GM18508 (cell line): Measurements from ENCODE around the gene BCO1.
"Not testable (repeated sequence)": the region's sequence is repeated elsewhere in the genome, so short reads cannot be mapped to it uniquely, and the experiment has no call there.

Experiments
- ATAC-seq: cut with Tn5 transposase; IDR thresholded peaks from one replicate; pipeline ENCODE4 v1.9.1; 2021; ENCODE audit warnings: moderate number of reproducible peaks; ENCODE audit not compliant: insufficient read depth, unreplicated experiment

BCO1 gene, protein sequence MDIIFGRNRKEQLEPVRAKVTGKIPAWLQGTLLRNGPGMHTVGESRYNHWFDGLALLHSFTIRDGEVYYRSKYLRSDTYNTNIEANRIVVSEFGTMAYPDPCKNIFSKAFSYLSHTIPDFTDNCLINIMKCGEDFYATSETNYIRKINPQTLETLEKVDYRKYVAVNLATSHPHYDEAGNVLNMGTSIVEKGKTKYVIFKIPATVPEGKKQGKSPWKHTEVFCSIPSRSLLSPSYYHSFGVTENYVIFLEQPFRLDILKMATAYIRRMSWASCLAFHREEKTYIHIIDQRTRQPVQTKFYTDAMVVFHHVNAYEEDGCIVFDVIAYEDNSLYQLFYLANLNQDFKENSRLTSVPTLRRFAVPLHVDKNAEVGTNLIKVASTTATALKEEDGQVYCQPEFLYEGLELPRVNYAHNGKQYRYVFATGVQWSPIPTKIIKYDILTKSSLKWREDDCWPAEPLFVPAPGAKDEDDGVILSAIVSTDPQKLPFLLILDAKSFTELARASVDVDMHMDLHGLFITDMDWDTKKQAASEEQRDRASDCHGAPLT

DNA sequence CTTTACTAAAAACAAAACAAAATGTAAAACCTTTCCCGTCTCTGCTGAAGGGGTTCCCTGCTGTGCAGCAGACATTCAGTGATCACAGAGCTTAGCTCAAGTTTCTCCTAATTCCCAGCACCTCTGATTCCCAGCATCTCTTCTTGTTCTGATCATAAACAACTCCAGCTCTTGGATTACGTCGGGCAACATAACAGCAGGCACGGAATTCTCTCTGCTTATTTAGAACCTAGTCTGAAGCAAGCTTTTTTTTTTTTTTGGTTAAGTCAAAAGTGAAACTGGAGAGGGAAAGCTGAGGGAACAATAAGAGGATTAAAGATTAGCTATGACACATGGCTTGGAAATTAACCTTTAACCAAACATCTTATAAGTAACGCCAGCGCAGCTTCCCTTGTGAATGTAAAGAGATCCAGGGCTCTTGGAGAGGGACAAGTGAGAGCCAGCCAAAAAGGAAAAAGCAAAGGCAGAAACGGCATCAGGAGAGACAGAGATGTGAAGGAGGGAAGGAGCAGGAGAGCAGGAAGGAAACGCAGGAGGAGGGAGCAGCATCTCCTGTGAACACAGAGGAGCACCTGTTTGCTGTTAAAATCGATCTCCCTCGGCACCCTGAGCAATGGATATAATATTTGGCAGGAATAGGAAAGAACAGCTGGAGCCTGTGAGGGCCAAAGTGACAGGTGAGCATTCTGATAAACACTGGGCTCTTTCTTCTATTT is at the start of gene BCO1:
Gene BCO1 (plus strand): TSS at position 394 of the 716 bp plus-strand sequence. CDS start 220 bp downstream, at position 614.
- no peak for ATAC-seq

DNA sequence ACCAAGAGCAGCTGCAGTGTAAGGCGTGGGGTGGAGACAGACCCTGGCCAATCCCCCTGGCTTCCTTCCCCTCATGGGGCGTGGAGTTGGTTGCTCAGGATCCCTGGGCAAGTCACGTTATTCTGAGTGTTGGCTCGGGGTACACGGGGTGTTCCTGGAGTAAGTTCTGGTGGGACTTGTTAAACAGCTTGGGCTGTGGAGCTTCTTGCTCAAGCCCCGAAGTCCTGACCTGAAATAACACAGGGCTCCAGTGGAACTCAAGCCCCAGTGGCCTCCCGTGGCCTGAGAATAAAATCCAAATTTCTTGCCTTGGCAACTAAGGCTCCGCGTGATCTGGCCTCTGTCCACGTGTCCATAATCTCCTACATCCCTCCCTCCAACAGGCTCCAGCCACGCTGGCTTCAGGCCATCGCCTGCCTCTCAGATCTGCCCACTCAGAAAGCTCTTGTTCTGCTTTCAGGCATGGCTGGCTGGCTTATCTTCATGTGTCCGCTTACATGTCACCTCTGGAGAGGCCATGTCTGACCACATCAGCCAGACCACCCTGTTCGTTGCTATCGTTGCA is 49.3 kb upstream of the BCO1 start:
- no peak for ATAC-seq

DNA sequence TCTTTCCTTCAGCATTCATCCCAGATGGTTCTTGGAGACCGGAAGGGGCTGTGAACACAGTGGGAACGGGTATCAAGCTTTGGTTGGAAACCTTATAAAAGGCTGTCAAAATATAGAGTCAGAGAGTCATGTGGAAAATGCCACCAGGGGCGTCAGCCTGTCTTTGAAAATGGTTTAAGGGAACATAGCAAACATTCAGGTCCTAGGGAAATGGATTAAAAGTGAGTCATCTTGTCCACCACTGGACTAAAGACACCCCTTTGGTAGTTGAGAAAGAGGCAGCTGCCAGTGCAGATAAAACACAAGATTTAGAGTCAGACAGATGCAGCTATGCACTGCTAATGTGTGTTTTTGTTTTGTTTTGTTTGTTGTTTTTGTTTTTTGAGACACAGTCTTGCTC is 47.8 kb upstream of the BCO1 start:
- no peak for ATAC-seq

DNA sequence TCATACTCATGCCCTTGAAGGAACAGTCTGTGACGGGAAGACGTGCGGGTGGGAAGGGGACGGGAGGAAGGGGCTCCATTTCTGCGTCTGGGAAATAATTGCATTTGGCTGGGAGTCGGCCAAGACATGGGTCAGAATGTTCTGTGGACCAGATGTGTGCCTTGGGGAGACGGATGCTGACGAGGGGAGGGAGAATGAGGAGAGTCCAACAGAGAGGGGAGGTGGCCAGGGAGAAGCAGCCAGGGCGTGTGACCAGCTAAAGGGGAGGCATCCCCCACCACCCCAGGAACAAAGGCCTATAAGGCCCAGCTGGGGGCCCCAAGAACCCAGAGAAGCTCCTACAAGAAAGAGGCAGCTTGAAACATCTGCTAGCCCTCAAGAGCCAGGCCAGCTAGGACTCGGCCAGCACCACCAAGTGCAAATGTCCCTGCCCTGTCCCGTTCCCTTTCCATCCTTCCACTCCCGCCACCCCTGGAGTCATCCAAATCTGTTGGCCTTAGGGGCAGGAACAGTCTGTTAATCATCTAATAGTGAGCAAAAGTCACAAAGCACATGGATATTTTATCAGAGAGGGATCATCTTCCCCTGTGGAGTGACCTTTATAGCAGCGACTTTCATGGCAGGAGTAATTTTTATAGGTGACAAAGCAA is 42.5 kb upstream of the BCO1 start:
- ATAC-seq = no peak

DNA sequence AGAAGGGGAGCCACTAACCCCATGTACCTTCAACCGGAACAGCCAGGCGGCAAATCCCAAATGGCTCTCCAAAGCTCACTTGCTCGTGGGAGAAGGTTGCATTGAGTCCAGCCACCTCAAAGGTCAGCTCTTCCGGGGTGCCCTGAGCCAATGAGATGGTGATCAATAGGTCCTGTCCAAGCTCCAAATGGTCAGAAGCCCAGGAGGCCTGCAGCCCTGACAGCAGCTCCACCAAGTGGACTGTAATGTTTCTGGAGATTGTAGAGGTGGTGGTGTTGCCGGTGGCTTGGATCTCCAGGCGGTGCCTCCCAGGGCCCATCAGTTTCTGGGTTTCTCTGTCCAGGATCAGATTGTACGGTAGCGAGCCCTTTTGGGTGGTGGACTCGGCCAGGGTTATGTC is 39.9 kb upstream of the BCO1 start:
- no peak for ATAC-seq

DNA sequence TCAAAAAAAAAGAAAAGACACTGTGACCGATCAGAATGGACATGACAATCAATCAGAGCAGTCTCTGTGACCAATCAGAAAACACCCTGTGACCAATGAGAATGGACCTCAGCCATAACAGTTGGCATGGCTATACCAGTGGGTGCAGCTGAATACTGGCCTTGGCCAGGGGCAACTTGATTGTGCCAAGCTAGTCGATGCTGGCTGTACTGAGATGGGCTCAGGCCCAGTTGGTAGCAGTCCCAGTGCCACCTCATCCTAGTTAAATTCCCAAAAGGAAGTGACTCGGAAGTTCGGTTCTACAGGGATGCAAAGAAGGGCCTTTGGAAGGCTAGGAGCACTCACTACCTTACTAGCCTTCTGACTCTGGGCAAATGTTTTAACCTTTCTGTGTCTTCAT is 37.2 kb upstream of the BCO1 start:
- ATAC-seq = no peak

DNA sequence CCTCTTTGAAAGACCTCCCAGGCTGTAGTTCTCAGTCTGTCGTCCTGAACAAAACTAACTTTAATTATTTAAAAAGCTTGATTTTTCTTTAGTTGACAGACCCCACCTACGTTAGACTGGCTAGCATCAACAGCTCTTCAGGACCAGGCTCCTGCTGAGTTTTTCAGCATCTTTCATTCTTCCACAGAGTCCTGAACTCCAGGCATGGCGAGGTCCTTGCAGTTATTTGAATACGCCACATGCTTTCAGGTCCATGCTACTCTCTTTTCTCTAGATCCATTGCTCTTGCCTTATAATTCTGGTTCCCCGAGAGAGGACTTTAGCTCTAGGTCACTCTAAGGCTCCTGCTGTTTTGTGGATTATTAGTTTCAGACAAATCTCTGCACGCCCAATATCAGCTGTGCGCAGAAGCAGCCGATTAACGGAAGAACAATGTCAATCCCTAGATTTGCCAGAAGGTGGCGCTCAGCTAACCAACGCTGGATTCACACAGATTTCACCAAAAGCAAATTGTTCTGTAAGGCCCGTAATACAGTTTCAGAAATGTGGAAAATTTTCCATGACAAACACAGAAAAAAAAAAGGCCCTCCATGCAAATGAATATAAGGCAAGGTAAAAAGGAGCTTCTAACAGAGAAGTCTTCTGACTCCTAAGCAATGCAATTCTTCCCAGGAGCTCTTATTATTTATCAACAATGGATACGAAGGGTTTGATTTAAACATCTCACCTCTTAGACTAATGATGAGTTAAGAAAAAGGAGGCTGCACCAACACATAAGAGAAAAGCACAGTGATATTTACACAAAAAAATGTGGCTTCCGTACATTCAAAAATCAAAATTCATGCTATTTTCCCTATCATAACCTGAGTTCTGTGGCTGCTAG is 33.5 kb upstream of the BCO1 start:
- no peak for ATAC-seq

DNA sequence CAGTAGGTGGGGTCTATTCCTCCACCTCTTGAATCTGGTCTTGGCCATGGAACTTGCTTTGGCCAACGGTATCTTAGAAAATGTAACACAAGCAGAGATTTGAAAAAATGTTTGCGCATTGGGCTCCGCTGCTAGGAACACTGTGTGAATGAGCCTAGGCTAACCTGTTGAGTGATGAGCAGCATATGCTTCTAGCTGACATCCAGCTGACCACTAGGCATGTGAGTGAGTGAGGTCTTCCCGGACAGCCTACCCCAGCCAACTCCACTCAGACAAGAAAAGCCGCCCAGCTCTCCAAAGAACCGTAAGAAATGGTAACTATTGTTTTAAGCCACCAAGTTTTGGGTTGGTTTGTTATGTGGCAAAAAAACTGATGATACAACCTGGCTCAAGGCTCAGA is 31.4 kb upstream of the BCO1 start:
- ATAC-seq = no peak

DNA sequence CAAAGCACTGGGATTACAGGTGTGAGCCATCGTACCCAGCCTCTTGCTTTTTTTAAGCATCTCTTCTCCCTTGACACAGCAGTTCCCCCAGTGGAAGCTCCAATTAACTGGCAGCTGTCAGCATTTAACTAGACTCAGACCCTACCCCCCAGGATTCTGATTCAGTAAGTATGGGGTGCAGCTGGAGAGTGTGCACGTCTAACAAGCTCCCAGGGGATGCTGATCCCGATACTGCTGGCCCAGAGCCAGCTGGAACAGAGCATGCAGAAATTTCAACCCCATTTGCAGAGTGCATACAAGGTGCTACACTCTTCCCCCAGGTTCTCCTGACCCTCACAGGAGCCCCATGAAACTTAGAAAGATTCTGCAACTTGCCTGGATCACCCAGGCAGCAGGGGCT is 27.7 kb upstream of the BCO1 start:
- no peak for ATAC-seq

DNA sequence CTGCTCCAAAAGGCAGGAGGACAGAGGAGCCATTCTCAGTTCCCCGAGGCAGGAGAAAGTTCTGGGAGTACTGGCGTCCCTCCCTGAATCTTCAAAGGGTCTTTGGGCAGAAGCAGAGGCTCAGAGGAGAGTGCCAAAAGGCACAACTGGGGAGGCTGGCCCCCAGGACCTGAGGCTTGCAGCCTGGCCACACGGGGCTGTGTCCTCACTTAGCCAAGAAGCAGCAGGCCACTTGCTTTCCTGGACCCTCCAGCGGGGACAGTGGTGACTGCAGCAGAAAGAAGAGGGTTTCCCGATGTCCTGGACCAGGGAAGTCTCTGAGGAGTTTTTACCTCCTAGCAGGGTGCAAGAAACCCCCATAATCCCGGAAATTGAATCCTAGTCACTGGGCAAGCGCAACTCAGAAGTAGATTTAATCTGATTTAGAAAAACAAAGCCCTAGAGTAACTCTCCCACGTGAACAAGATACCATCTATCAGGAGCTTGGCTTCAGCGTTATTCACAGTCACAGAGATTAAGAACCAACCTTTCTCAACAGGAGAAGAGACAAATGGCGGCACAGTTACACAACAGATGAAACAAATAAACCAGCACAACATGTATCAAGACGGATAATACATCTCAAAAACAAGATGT is 25.5 kb upstream of the BCO1 start:
- ATAC-seq = no peak

DNA sequence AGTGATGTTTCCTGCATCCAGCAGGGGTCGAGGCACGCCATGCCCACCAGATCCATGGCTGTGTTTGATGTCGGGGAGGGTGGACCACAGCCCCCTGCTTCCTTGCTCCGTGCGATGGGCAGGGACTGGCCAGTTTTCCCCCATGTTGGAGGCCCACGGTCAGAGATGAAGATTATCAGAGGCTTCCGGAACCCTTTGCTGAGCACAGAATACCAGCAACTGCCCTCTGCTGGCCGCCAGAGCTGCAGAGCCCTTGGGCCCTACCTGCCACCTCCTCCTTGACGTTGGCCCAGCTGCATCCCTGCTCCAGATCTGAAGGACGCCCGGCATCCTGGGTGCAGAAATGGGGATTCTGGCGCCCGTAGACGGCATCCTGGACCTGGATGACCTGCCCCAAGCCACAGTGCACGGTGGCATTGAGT is 23.7 kb upstream of the BCO1 start:
- no peak for ATAC-seq

DNA sequence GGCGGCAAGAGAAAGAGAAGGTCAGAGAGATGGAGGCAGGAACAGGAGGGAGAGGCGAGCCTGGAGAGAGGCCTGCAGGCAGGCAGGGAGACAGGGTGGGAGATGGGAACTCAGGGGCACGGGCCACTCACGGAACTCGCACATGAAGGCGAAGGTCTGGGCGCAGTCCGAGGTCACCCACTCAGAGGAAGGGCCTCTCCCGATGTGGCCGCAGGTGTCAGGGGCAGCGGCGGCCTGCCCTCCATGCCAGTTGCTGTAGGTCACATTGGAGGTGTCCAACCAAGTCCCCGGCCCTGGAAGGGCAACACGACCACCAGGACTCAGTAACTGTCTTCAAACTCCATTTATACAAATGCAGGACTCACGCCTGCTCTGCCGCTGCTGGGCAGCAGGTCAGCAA is 22.4 kb upstream of the BCO1 start:
- no peak for ATAC-seq

DNA sequence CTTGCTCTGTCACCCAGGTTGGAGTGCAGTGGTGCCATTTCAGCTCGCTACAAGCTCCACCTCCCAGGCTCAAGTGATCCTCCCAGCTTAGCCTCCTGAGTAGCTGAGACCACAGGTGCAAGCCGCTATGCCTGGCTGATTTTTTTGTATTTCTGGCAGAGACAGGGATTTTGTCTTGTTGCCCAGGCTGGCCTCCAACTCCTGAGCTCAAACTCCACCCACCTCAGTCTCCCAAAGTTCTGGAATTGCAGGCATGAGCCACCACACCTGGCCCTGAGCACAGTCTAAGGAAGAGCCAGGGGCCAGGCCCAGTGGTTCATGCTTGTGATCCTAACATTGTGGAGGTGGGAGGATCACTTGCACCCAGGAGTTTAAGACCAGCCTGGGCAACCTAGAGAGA is 21.8 kb upstream of the BCO1 start:
- no peak for ATAC-seq

DNA sequence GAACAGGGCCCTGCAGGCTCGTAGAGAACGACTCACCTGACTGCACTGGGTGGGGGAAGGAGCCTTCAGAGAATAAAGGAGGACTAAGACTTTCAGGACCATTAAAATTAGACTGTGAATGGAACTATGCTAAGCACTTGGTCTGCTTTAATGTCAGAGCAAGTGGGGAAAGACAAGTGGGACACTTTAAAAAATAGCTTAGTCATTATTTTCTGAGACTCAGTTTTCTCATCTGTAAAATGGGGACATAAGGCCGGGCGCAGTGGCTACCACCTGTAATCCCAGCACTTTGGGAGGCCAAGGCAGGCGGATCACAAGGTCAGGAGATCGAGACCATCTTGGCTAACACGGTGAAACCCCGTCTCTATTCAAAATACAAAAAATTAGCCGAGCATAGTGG is 19.3 kb upstream of the BCO1 start:
- no peak for ATAC-seq

DNA sequence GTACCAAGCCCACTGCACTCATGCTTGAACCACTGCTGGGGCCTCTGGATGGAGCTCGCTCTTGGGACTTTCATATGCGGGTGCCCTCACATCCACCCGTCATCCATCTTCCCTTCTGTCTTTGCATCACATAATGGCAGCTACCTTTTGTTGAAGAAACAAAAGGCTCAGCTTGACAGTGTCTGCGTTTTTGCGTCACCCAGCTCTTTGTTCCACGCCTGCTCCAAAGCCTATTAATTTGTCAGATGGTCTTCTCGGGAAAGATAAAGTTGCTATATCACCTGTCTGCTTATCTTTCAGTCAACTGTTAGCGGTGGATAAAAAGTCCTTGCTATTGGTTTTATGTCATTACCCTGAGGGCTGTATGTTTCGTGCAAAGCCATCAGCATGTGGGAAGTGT is 18.1 kb upstream of the BCO1 start:
- no peak for ATAC-seq

DNA sequence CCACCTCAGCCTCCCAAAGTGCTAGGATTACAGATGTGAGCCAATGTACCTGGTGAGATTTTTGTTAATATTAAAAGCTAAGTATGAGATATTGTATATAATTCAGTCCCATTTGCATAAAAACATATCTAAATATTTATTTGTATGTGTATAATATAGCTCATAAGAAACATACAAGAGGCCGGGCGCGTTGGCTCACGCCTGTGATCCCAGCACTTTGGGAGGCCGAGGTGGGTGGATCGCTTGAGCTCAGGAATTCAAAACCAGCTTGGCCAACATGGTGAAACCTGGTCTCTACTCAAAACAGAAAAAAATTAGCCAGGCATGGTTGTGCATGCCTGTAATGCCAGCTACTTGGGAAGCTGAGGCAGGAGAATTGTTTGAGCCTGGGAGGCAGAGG is 16.8 kb upstream of the BCO1 start:
- no peak for ATAC-seq

DNA sequence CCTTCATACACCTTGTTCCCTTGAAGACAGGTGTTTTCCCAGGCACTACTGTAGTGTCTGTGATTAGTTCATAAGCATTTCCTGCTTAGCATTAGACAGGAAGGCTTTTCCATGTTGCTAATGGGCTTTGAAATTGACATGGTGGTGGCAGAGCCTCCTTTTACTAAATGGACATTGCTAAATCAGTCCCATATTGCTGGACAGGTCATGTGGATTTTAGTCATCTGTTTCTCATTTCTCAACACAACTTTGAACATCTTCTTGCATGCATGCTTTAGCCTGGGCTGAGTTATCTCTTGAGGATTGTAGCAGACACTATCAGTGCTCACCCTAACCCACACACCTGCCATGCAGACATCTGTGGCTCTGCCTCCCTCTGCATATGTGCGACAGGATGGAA is 13.7 kb upstream of the BCO1 start:
- ATAC-seq = no peak

DNA sequence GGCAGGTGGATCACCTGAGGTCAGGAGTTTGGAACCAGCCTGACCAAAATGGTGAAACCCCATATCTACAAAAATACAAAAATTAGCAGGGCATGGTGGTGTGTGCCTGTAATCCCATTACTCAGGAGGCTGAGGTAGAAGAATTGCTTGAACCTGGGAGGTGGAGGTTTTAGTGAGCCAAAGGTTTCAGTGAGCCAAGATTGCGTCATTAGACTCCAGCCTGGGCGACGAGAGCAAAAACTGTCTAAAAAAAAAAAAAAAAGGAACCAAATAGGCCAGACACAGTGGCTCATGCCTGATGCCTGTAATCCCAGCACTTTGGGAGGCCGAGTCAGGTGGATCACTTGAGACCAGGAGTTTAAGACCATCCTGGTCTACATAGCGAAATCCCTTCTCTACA is 12.8 kb upstream of the BCO1 start:
- ATAC-seq = not testable (repeated sequence)

DNA sequence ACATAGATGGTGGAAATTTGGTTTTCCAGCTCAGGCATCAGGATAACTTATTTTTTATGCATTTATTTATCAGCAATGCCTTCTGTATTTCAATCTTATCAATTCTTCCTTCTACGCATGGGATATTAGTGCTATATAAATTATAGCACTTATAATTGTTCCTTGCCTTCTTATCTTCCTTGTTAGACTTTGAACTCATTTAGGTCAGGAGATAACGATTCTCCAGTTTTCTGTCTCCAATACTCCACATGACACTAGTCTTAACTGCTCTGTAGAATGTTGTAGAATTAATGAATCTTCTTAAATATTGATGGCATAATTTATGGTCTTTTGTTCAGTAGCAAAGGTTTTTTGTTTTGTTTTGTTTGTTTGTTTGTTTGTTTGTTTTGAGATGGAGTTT is 10.7 kb upstream of the BCO1 start:
- no peak for ATAC-seq
